WERI-Rb-1 (cell line): Measurements from ENCODE around the gene AK4.

ENCODE experiments used
- DNase-seq: peaks from one replicate; pipeline ENCODE4 v3.0.0-alpha.2; 2020
- H3K27ac ChIP-seq: fragments of 250-450 bp; sonication (Bioruptor Pico); 2 replicates; pipeline ENCODE4 v1.5.1; 2020; ENCODE audit warnings: mild to moderate bottlenecking, moderate library complexity
- H3K27me3 ChIP-seq: fragments of 250-450 bp; sonication (Bioruptor Pico); 2 replicates; pipeline ENCODE4 v1.5.1; 2021; ENCODE audit warnings: mild to moderate bottlenecking, low read depth, moderate library complexity; ENCODE audit not compliant: insufficient read depth, severe bottlenecking
- H3K36me3 ChIP-seq: fragments of 250-450 bp; sonication (Bioruptor Pico); 2 replicates; pipeline ENCODE4 v1.5.1; 2020; ENCODE audit warnings: mild to moderate bottlenecking, moderate library complexity
- H3K4me3 ChIP-seq: 2 replicates; pipeline ENCODE4 v1.5.1; 2011; ENCODE audit warnings: low read depth, mild to moderate bottlenecking, control low read depth, low read length
- H3K9me3 ChIP-seq: fragments of 250-450 bp; sonication (Bioruptor Pico); 2 replicates; pipeline ENCODE4 v1.5.1; 2021; ENCODE audit warnings: mild to moderate bottlenecking, moderate library complexity; ENCODE audit not compliant: severe bottlenecking
- CTCF ChIP-seq: IDR thresholded peaks from 2 replicates; pipeline ENCODE4 v1.5.1; 2011; ENCODE audit warnings: low read depth, mild to moderate bottlenecking, control low read depth, inconsistent platforms, low read length

Gene AK4

GRCh38 chr1:65149351-65150107, 1.5 kb downstream of the AK4 start:
- TF ChIP-seq CTCF: no peak
- peaks cover 4% of the 10 kb centered on the region for H3K27me3 ChIP-seq
- H3K27ac ChIP-seq: no peak overlapping the region
- peak overlapping the region; percentile 54 for H3K4me3 ChIP-seq
- DNase-seq: no peak
- H3K36me3 ChIP-seq: no peaks in the 10 kb centered on the region
- no peaks in the 10 kb centered on the region for H3K9me3 ChIP-seq

- peaks cover 4% of the 10 kb centered on the region for H3K27me3 ChIP-seq
- no peak for DNase-seq
- no peaks in the 10 kb centered on the region for H3K9me3 ChIP-seq
- H3K36me3 ChIP-seq: no peaks in the 10 kb centered on the region
- no peak for TF ChIP-seq CTCF
- peak overlapping the region; percentile 54 for H3K4me3 ChIP-seq
- no peak overlapping the region for H3K27ac ChIP-seq
Observed at GRCh38 chr1:65150108-65150463, 2.1 kb downstream of the AK4 start.

GRCh38 chr1:65150583-65151263, 2.7 kb downstream of the AK4 start:
- H3K27ac ChIP-seq: no peak overlapping the region
- peaks cover 4% of the 10 kb centered on the region for H3K27me3 ChIP-seq
- no peak for DNase-seq
- peak overlapping the region; percentile 54 for H3K4me3 ChIP-seq
- H3K36me3 ChIP-seq: no peaks in the 10 kb centered on the region
- no peak for TF ChIP-seq CTCF
- H3K9me3 ChIP-seq: no peaks in the 10 kb centered on the region

GRCh38 chr1:65151641-65152040, 3.6 kb downstream of the AK4 start:
- no peaks in the 10 kb centered on the region for H3K36me3 ChIP-seq
- no peak overlapping the region for H3K4me3 ChIP-seq
- no peaks in the 10 kb centered on the region for H3K9me3 ChIP-seq
- peaks cover 1% of the 10 kb centered on the region for H3K27me3 ChIP-seq
- DNase-seq: no peak
- no peak for TF ChIP-seq CTCF
- H3K27ac ChIP-seq: no peak overlapping the region

GRCh38 chr1:65153635-65154034, 5.6 kb downstream of the AK4 start:
- Histone ChIP-seq H3K9me3 (no peaks in the 10 kb centered on the region), H3K27me3 (no peaks in the 10 kb centered on the region), H3K27ac (no peak overlapping the region), H3K36me3 (no peaks in the 10 kb centered on the region), H3K4me3 (no peak overlapping the region)
- TF ChIP-seq CTCF: no peak
- DNase-seq: no peak
